Mesenchymal stem cell (in vitro differentiated cells and primary cell): ENCODE results near the gene TMEM98.

Experiments used
- DNase-seq: peaks from one replicate; pipeline ENCODE4 v3.0.0-alpha.2; 2013
- H2AFZ ChIP-seq: one replicate; pipeline ENCODE4 v1.6.1; 2013; ENCODE audit warnings: low read depth, mild to moderate bottlenecking, control low read depth, inconsistent platforms, low read length, moderate library complexity
- H2AK5ac ChIP-seq: 2 replicates; pipeline ENCODE4 v1.6.1; 2013; ENCODE audit warnings: low read length, moderate library complexity, mild to moderate bottlenecking, inconsistent platforms; ENCODE audit not compliant: severe bottlenecking
- H2BK120ac ChIP-seq: one replicate; pipeline ENCODE4 v1.6.1; 2013; ENCODE audit warnings: low read depth, mild to moderate bottlenecking, inconsistent platforms, low read length, moderate library complexity
- H2BK12ac ChIP-seq, 2 experiments: one replicate each; pipeline ENCODE4 v1.6.1; 2013; ENCODE audit warnings: inconsistent platforms in 2 of 2, low read length in 2 of 2, mild to moderate bottlenecking in 2 of 2, moderate library complexity in 2 of 2, control low read depth in 1 of 2
- H2BK15ac ChIP-seq: one replicate; pipeline ENCODE4 v1.6.1; 2013; ENCODE audit warnings: mild to moderate bottlenecking, low read depth, inconsistent platforms; ENCODE audit not compliant: poor library complexity, severe bottlenecking
- H2BK5ac ChIP-seq: 2 replicates; pipeline ENCODE4 v1.6.1; 2013; ENCODE audit warnings: low read depth, mild to moderate bottlenecking, low read length, control low read depth, inconsistent platforms; ENCODE audit not compliant: poor library complexity, severe bottlenecking
- H3K14ac ChIP-seq, 2 experiments: one replicate each; pipeline ENCODE4 v1.6.1; 2013; ENCODE audit warnings: inconsistent platforms in 2 of 2, low read length in 2 of 2, control low read depth in 1 of 2, mild to moderate bottlenecking in 1 of 2, moderate library complexity in 1 of 2
- H3K18ac ChIP-seq, 2 experiments: one replicate each; pipeline ENCODE4 v1.6.1; 2013; ENCODE audit warnings: inconsistent platforms in 2 of 2, low read length in 2 of 2, control low read depth in 1 of 2, low read depth in 1 of 2, mild to moderate bottlenecking in 1 of 2
- H3K23ac ChIP-seq, 2 experiments: one replicate each; pipeline ENCODE4 v1.6.1; 2013; ENCODE audit warnings: inconsistent platforms in 2 of 2, low read length in 2 of 2, mild to moderate bottlenecking in 2 of 2, moderate library complexity in 2 of 2, control low read depth in 1 of 2
- H3K27ac ChIP-seq: 2 replicates; pipeline ENCODE4 v1.5.1; 2013; ENCODE audit warnings: mild to moderate bottlenecking, moderate library complexity, low read length, control low read depth, inconsistent platforms; ENCODE audit not compliant: poor library complexity, severe bottlenecking
- H3K27me3 ChIP-seq, 2 experiments: 2 replicates each; pipeline versions ENCODE4 v1.6.1 to v1.7.0; 2013; ENCODE audit warnings: low read length in 2 of 2, mild to moderate bottlenecking in 2 of 2, moderate library complexity in 2 of 2, control low read depth in 1 of 2, inconsistent platforms in 1 of 2; ENCODE audit not compliant: control insufficient read depth in 1 of 2, insufficient read depth in 1 of 2
- H3K36me3 ChIP-seq, 2 experiments: 2 replicates each; pipeline versions ENCODE4 v1.6.1 to v1.7.0; 2013; ENCODE audit warnings: low read length in 2 of 2, control low read depth in 1 of 2, inconsistent platforms in 1 of 2, low read depth in 1 of 2, mild to moderate bottlenecking in 1 of 2; ENCODE audit not compliant: insufficient read depth in 2 of 2, control insufficient read depth in 1 of 2
- H3K4ac ChIP-seq, 2 experiments: one replicate each; pipeline ENCODE4 v1.6.1; 2013; ENCODE audit warnings: inconsistent platforms in 2 of 2, low read length in 2 of 2, mild to moderate bottlenecking in 2 of 2, moderate library complexity in 2 of 2, control low read depth in 1 of 2, low read depth in 1 of 2
- H3K4me1 ChIP-seq: 2 replicates; pipeline ENCODE4 v1.6.1; 2013; ENCODE audit warnings: low read depth, low read length, control low read depth; ENCODE audit not compliant: control insufficient read depth, insufficient read depth
- H3K4me2 ChIP-seq: 2 replicates; pipeline ENCODE4 v1.6.1; 2013; ENCODE audit warnings: low read length, mild to moderate bottlenecking, inconsistent platforms; ENCODE audit not compliant: poor library complexity, severe bottlenecking
- H3K4me3 ChIP-seq, 2 experiments: 2 replicates each; pipeline versions ENCODE4 v1.5.1 to v1.7.0; 2013; ENCODE audit warnings: low read length in 2 of 2, mild to moderate bottlenecking in 2 of 2, control low read depth in 1 of 2, low read depth in 1 of 2; ENCODE audit not compliant: insufficient read depth in 1 of 2
- H3K79me1 ChIP-seq: replicated peaks from 2 replicates; pipeline ENCODE4 v1.6.1; 2013; ENCODE audit warnings: mild to moderate bottlenecking, control low read depth, low read length, inconsistent platforms; ENCODE audit not compliant: poor library complexity, severe bottlenecking
- H3K9ac ChIP-seq: 2 replicates; pipeline ENCODE4 v1.7.0; 2013; ENCODE audit warnings: mild to moderate bottlenecking, low read length, moderate library complexity
- H3K9me3 ChIP-seq: 2 replicates; pipeline ENCODE4 v1.7.0; 2013; ENCODE audit warnings: mild to moderate bottlenecking, low read length; ENCODE audit not compliant: control insufficient read depth
- H4K8ac ChIP-seq: one replicate; pipeline ENCODE4 v1.6.1; 2013; ENCODE audit warnings: inconsistent platforms, mild to moderate bottlenecking, low read length, moderate library complexity
- H4K91ac ChIP-seq: one replicate; pipeline ENCODE4 v1.6.1; 2013; ENCODE audit warnings: mild to moderate bottlenecking, low read length, inconsistent platforms
- WGBS: methylation state at CpG from one replicate; pipeline ENCODE4 v1.1.7; 2013; ENCODE audit warnings: mixed read lengths; 5-methylcytosine and 5-hydroxymethylcytosine counted together

The TMEM98 gene

DNA sequence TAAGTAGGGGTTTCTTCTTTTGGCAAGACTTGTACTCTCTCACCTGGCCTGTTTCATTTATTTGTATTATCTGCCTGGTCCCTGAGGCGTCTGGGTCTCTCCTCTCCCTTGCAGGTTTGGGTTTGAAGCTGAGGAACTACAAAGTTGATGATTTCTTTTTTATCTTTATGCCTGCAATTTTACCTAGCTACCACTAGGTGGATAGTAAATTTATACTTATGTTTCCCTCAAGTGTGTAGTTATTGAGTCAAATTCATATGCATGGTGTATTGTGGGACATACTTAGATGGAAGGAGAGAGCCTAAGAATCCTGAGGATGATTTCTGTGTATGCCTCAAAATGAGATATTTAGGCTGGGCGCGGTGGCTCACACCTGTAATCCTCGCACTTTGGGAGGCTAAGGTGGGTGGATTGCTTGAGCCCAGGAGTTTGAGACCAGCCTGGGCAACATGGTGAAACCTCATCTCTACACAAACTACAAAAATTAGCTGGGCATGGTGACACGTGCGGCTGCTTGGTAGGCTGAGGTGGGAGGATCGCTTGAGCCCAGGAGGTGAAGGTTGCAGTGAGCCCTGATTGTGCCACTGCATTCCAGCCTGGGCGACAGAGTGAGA lies 13.6 kb downstream of the TMEM98 start:
- Histone ChIP-seq H3K4me3 (no peak overlapping the region), H2BK120ac (no peak overlapping the region), H3K18ac (no peak overlapping the region), H3K14ac (no peak overlapping the region), H3K36me3 (peaks cover 35 to 56% of the 10 kb centered on the region in 2 experiments), H2BK5ac (no peak overlapping the region), H3K9ac (no peak overlapping the region), H2AFZ (no peak overlapping the region), H3K4me1 (peaks cover 11% of the 10 kb centered on the region), H3K9me3 (peaks cover 12% of the 10 kb centered on the region), H2BK15ac (no peak overlapping the region), H3K23ac (no peak overlapping the region), H4K8ac (no peak overlapping the region), H2AK5ac (no peak overlapping the region), H3K79me1 (peaks cover 3% of the 10 kb centered on the region), H3K4ac (no peak overlapping the region), H3K27ac (no peak overlapping the region), H4K91ac (no peak overlapping the region), H3K27me3 (no peaks in the 10 kb centered on the region), H2BK12ac (no peak overlapping the region), H3K4me2 (no peak overlapping the region)
- no peak for DNase-seq
- no CpG with 5 or more reads among the region's 8 CpGs for WGBS

DNA sequence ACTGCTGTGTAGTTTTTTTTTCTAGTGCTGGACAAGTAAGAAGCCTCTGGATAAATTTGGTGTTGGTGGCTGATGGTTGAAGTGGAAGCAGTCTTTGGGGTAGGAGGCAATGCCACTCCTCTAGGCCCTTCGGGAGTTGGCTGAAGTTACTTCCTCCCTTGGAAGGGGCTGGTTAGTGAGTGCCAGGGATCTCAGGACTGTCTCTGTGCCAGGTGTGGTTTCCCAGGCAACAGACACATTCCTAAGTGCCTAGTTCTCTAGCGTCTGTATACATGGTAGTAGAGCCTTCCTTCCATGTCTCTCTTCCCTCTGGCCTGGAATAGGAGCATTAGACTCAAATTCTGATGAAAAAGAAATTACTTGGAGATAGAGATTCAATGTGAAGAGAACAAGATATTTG lies 15.3 kb downstream of the TMEM98 start:
- Histone ChIP-seq H2BK5ac (no peak overlapping the region), H3K14ac (no peak overlapping the region), H4K91ac (no peak overlapping the region), H2BK15ac (no peak overlapping the region), H3K4ac (no peak overlapping the region), H3K36me3 (peaks cover 21 to 41% of the 10 kb centered on the region in 2 experiments), H3K4me2 (no peak overlapping the region), H3K4me1 (peaks cover 6% of the 10 kb centered on the region), H2BK120ac (no peak overlapping the region), H3K9me3 (peaks cover 12% of the 10 kb centered on the region), H2BK12ac (peak overlapping the region in 1 of 2 experiments; percentile 26), H3K27ac (no peak overlapping the region), H3K27me3 (peaks cover 0 to 9% of the 10 kb centered on the region in 2 experiments), H3K9ac (no peak overlapping the region), H3K18ac (no peak overlapping the region), H4K8ac (no peak overlapping the region), H3K4me3 (no peak overlapping the region), H3K79me1 (no peaks in the 10 kb centered on the region), H2AK5ac (no peak overlapping the region), H3K23ac (no peak overlapping the region), H2AFZ (no peak overlapping the region)
- WGBS: 91% methylated on average over 1 of the region's 2 CpGs
- no peak for DNase-seq

DNA sequence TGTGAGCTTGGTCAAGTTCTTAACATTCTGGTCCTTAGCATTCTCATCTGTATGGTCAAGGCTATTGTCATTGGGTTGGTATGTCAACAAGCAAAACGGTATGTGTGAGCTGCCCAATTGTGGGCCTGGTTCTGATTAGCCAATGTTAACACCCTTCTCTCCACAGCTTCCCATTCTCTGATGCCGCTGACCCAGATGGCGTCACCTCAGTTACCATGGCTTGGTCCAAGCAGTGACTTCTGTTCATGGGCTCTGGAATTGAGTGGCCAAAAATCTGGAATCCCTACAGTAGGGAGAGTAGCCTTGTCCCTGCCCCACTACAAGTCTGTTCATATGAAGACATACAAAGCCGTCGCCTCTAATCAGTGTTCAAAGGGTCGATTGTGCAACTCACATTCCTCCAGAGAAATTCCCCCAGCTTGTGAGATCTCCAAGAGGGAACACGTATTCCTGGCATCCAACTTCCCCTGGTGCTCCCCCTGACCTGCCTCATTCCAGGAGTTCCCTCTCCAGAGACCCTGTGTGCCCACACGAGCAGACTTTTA lies 15.8 kb downstream of the TMEM98 start:
- no peak overlapping the region for H2BK5ac ChIP-seq
- no peak overlapping the region for H3K4ac ChIP-seq
- no peak overlapping the region for H4K8ac ChIP-seq
- H3K4me2 ChIP-seq: no peak overlapping the region
- no peak overlapping the region for H3K14ac ChIP-seq
- H3K27me3 ChIP-seq: peaks cover 0 to 12% of the 10 kb centered on the region in 2 experiments
- no peak overlapping the region for H3K23ac ChIP-seq
- H3K4me1 ChIP-seq: peaks cover 6% of the 10 kb centered on the region
- H2BK15ac ChIP-seq: no peak overlapping the region
- H3K4me3 ChIP-seq: no peak overlapping the region
- H2BK120ac ChIP-seq: no peak overlapping the region
- peak; percentile 77 for DNase-seq
- WGBS: 65% methylated on average over 7 of the region's 8 CpGs
- peaks cover 20 to 36% of the 10 kb centered on the region in 2 experiments for H3K36me3 ChIP-seq
- H3K18ac ChIP-seq: no peak overlapping the region
- no peak overlapping the region for H2AK5ac ChIP-seq
- no peaks in the 10 kb centered on the region for H3K79me1 ChIP-seq
- no peak overlapping the region for H3K9ac ChIP-seq
- H3K27ac ChIP-seq: no peak overlapping the region
- no peak overlapping the region for H2BK12ac ChIP-seq
- H2AFZ ChIP-seq: no peak overlapping the region
- no peak overlapping the region for H4K91ac ChIP-seq
- peaks cover 12% of the 10 kb centered on the region for H3K9me3 ChIP-seq

DNA sequence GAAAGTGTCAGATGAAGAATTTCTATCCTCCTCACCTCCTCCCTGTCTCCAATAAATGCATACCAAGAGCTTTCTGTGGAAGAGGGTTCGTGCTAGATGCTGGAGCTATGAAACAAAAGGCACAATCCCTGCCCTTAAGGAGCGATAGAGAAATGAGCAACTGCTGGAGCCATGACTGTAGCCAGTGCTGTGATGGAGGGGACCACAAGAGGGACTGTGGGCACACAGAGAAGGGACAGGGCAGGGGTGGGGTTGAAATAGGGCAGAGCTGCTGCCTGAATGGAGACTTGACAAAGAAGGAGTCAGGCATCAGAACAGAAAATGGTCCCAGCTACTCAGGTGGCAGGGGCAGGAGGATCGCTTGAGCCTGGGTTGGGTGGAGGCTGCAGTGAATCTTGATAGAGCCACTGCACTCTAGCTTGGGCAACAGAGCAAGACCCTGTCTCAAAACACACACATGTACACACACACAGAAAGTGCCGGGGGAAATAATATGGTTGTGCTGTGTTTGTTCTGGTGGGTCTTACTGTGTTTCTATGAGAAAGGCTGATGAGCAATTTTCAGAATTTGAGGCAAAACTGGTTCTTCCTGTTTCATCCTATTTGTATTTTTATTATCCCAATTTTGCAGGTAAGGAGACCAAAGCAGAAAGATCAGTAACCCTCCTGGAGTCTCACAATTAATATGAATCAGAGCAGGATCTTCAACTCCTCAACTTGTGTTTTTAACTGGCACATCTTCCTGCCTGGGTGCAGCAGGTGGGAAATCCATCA lies 16.5 kb downstream of the TMEM98 start:
- Histone ChIP-seq H3K4me1 (peaks cover 6% of the 10 kb centered on the region), H2BK5ac (no peak overlapping the region), H3K36me3 (peaks cover 15 to 31% of the 10 kb centered on the region in 2 experiments), H2BK120ac (no peak overlapping the region), H2BK15ac (no peak overlapping the region), H3K9ac (no peak overlapping the region), H2AK5ac (no peak overlapping the region), H3K9me3 (peaks cover 12% of the 10 kb centered on the region), H2BK12ac (no peak overlapping the region), H3K79me1 (no peaks in the 10 kb centered on the region), H3K4me3 (no peak overlapping the region), H3K27ac (no peak overlapping the region), H3K4me2 (no peak overlapping the region), H3K14ac (no peak overlapping the region), H3K27me3 (peaks cover 0 to 19% of the 10 kb centered on the region in 2 experiments), H2AFZ (no peak overlapping the region), H3K23ac (no peak overlapping the region), H4K8ac (no peak overlapping the region), H4K91ac (no peak overlapping the region), H3K18ac (peak overlapping the region in 1 of 2 experiments; percentile 29), H3K4ac (no peak overlapping the region)
- DNase-seq: no peak
- 90% methylated on average over 2 of the region's 4 CpGs for WGBS
